ENCODE results near the gene UFD1. TPM values are rescaled to one million over a fixed set of nuclear protein-coding genes. Genes with fewer than 3 reads are reported as not detected.

The UFD1 gene
- total and polyA plus RNA-seq, 2 of the 4 experiments (the other 2 are of a cell fraction): 149 to 152 TPM

DNA sequence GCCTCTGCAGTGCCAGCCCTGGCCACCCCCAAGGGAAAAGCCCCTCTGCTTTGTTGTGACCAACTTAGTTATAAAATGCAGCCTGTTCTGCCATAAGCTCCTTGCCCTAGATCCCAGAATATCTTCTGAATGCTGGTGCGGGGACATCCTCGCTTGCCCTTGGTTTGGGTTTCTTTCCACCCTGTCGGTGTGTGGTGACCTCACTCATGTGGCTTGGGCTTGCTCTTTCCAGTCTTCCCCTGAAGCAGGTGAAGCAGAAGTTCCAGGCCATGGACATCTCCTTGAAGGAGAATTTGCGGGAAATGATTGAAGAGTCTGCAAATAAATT is 28.5 kb upstream of the UFD1 start:
- DNase-seq (no peak), ATAC-seq (ENCODE audit: low read depth) (no peak)
- no peak overlapping the region for H3K27ac ChIP-seq (ENCODE audit: insufficient read depth, low read length)
- H2BK15ac ChIP-seq (ENCODE audit: low read depth, low read length): no peak overlapping the region
- no peaks in the 10 kb centered on the region for H3K9me1 ChIP-seq (ENCODE audit: insufficient read depth, low read length)
- TF ChIP-seq, protein P1, sequence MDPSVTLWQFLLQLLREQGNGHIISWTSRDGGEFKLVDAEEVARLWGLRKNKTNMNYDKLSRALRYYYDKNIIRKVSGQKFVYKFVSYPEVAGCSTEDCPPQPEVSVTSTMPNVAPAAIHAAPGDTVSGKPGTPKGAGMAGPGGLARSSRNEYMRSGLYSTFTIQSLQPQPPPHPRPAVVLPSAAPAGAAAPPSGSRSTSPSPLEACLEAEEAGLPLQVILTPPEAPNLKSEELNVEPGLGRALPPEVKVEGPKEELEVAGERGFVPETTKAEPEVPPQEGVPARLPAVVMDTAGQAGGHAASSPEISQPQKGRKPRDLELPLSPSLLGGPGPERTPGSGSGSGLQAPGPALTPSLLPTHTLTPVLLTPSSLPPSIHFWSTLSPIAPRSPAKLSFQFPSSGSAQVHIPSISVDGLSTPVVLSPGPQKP (IDR thresholded peaks at IDR 0.05; ENCODE audit: borderline replicate concordance, low read depth, low read length): no peak
- TF ChIP-seq POLR2A (IDR thresholded peaks at IDR 0.05; ENCODE audit: low read depth, low read length): no peak
- H2AK9ac ChIP-seq (replicated peaks; ENCODE audit: low read depth, low read length, poor library complexity): no peak overlapping the region
- no peaks in the 10 kb centered on the region for H3K9me3 ChIP-seq (ENCODE audit: control insufficient read depth, insufficient read depth, low read length)
- no peaks in the 10 kb centered on the region; the same call in 1 of the 2 replicates for H4K20me1 ChIP-seq (ENCODE audit: insufficient read depth, low read length)
- no peaks in the 10 kb centered on the region for H3K27me3 ChIP-seq (ENCODE audit: control insufficient read depth, insufficient read depth, low read length)
- no peaks in the 10 kb centered on the region for H3K79me1 ChIP-seq (ENCODE audit: low read depth in 1 of 2, low read length in 2 of 2)
- no peak overlapping the region for H3K14ac ChIP-seq (replicated peaks; ENCODE audit: low read depth, low read length)
- H2BK5ac ChIP-seq (ENCODE audit: low read depth, low read length, poor library complexity, severe bottlenecking): no peak overlapping the region
- no peak overlapping the region for H2AFZ ChIP-seq (replicated peaks; ENCODE audit: low read length, poor library complexity)
- dilution Hi-C loops (cut with HindIII; ENCODE audit: low sequenced_read_pairs, unreplicated experiment) (no loop called here), in situ Hi-C loops (cut with MboI; ENCODE audit: low sequenced_read_pairs) (no loop called here), intact Hi-C loops (cut with micrococcal nuclease) (no loop called here)
- ChIA-PET CTCF (no interaction called here), POLR2A (ENCODE audit: unreplicated experiment) (no interaction called here)
- H3K18ac ChIP-seq (ENCODE audit: low read depth, low read length): no peak overlapping the region
- H4K5ac ChIP-seq (ENCODE audit: low read depth, low read length): no peak overlapping the region
- H2BK120ac ChIP-seq (ENCODE audit: low read depth, low read length): no peak overlapping the region
- no peak overlapping the region for H3K4me3 ChIP-seq (ENCODE audit: insufficient read depth, low read depth, low read length)
- H2BK20ac ChIP-seq (ENCODE audit: low read depth, low read length): no peak overlapping the region
- H3K4me1 ChIP-seq (ENCODE audit: control insufficient read depth, insufficient read depth, low read length): no peaks in the 10 kb centered on the region
- H3K56ac ChIP-seq (ENCODE audit: extremely low read depth, insufficient read depth, low read length): no peak overlapping the region
- no peak overlapping the region for H3K9ac ChIP-seq (ENCODE audit: low read depth, low read length)
- H4K91ac ChIP-seq (ENCODE audit: insufficient read depth, low read depth, low read length): no peak overlapping the region
- no peak overlapping the region for H2AK5ac ChIP-seq (ENCODE audit: low read depth, low read length)
- H3K4ac ChIP-seq (ENCODE audit: low read depth, low read length): no peak overlapping the region
- BruUV-seq (replicated peaks): no TSS peak
- H3K36me3 ChIP-seq (ENCODE audit: control insufficient read depth, insufficient read depth, low read length): peaks cover 2% of the 10 kb centered on the region; the same call in 1 of the 2 replicates
- no peak overlapping the region for H3K23ac ChIP-seq (ENCODE audit: low read depth, low read length)
- no peak overlapping the region for H3K4me2 ChIP-seq (ENCODE audit: low read depth, low read length)
- H4K8ac ChIP-seq (ENCODE audit: low read depth in 2 of 2, low read length in 2 of 2): no peak overlapping the region
- no CpG with 5 or more reads among the region's 4 CpGs for WGBS, 2 experiments (ENCODE audit: extremely low coverage in 2 of 2, insufficient read length in 1 of 2)
